Liver (tissue), 9 donors: Measurements from ENCODE around the gene THOC5. TPM values are rescaled to one million over a fixed set of nuclear protein-coding genes. Genes with fewer than 3 reads are reported as not detected.

ENCODE experiments used
- DNase-seq: peaks from one replicate; pipeline ENCODE4 v3.0.0-alpha.2; 2017; ENCODE audit warnings: low spot score
- H3K27ac ChIP-seq, 2 donors: one replicate each; pipeline ENCODE4 v1.7.0; 2013; ENCODE audit warnings: inconsistent platforms in 2 of 2, low read length in 2 of 2, control low read depth in 1 of 2, low read depth in 1 of 2, mild to moderate bottlenecking in 1 of 2
- H3K27me3 ChIP-seq, 4 donors: one replicate each; pipeline versions ENCODE4 v1.6.1 to v1.7.0; 2013; ENCODE audit warnings: low read length in 3 of 4, inconsistent platforms in 1 of 4, mild to moderate bottlenecking in 1 of 4, moderate library complexity in 1 of 4; ENCODE audit not compliant: control insufficient read depth in 4 of 4, insufficient read depth in 4 of 4
- H3K36me3 ChIP-seq, 4 donors: one replicate each; pipeline versions ENCODE4 v1.6.1 to v1.7.0; 2013; ENCODE audit warnings: low read length in 3 of 4, mild to moderate bottlenecking in 3 of 4, low read depth in 1 of 4, moderate library complexity in 1 of 4; ENCODE audit not compliant: control insufficient read depth in 4 of 4, insufficient read depth in 3 of 4
- H3K4me1 ChIP-seq, 4 donors: one replicate each; pipeline versions ENCODE4 v1.6.1 to v1.7.0; 2013; ENCODE audit warnings: low read length in 3 of 4, mild to moderate bottlenecking in 3 of 4, moderate library complexity in 1 of 4; ENCODE audit not compliant: control insufficient read depth in 4 of 4, insufficient read depth in 4 of 4
- H3K4me3 ChIP-seq, 3 donors: one replicate each; pipeline versions ENCODE4 v1.6.1 to v1.7.0; 2013; ENCODE audit warnings: low read length in 3 of 3, control low read depth in 1 of 3, low read depth in 1 of 3, mild to moderate bottlenecking in 1 of 3
- H3K9ac ChIP-seq, 2 donors: one replicate each; pipeline ENCODE4 v1.7.0; 2013; ENCODE audit warnings: low read length in 2 of 2, mild to moderate bottlenecking in 2 of 2, moderate library complexity in 2 of 2, control low read depth in 1 of 2, low read depth in 1 of 2
- H3K9me3 ChIP-seq, 4 donors: one replicate each; pipeline versions ENCODE4 v1.6.1 to v1.7.0; 2013; ENCODE audit warnings: low read length in 3 of 4; ENCODE audit not compliant: control insufficient read depth in 4 of 4
- GABPA ChIP-seq, 2 donors: IDR thresholded peaks in 1 of 2; conservative IDR thresholded peaks in 1 of 2; 2 replicates each; pipeline ENCODE4 v1.6.1; 2016; ENCODE audit warnings: antibody characterized with exemption in 2 of 2, mild to moderate bottlenecking in 1 of 2, moderate library complexity in 1 of 2
- HNF4G ChIP-seq: IDR thresholded peaks from 2 replicates; pipeline ENCODE4 v1.6.1; 2016; ENCODE audit warnings: antibody characterized with exemption
- NR2F2 ChIP-seq: IDR thresholded peaks from 2 replicates; pipeline ENCODE4 v1.6.1; 2016; ENCODE audit warnings: antibody characterized with exemption
- RAD21 ChIP-seq, 2 donors: IDR thresholded peaks; 2 replicates each; pipeline ENCODE4 v1.6.1; 2016; ENCODE audit warnings: antibody characterized with exemption in 2 of 2, mild to moderate bottlenecking in 2 of 2
- TAF1 ChIP-seq: conservative IDR thresholded peaks from 2 replicates; pipeline ENCODE4 v1.6.1; 2016; ENCODE audit warnings: antibody characterized with exemption, mild to moderate bottlenecking
- YY1 ChIP-seq: IDR thresholded peaks from 2 replicates; pipeline ENCODE4 v1.6.1; 2016; ENCODE audit warnings: antibody characterized with exemption, mild to moderate bottlenecking
- WGBS: extraction: QIAGEN DNeasy Blood & Tissue Kit; methylation state at CpG from one replicate; pipeline ENCODE4 v1.1.7; 2013; 5-methylcytosine and 5-hydroxymethylcytosine counted together
- polyA plus RNA-seq, 2 donors: library from polyadenylated mRNA; stranded (reverse) in 1 of 2; unstranded in 1 of 2; fragments of 200-250 nt in 1 of 2; fragments of >200 nt in 1 of 2; fragmentation: Nextera tagmentation in 1 of 2; extraction: Ambion mirVana in 1 of 2; gene quantifications; one replicate each; pipeline versions ENCODE4 v1.2.1 to v1.2.3, GENCODE V29; 2013 to 2015
- total RNA-seq, 2 donors: library from RNA; depleted of rRNA; stranded (reverse); fragments of >200 nt; gene quantifications; one replicate each; pipeline ENCODE4 v1.2.3, GENCODE V29; 2014
- TF ChIP-seq, protein P1 (sequence below): IDR thresholded peaks from 2 replicates; pipeline ENCODE4 v1.6.1; 2016; ENCODE audit warnings: antibody characterized with exemption
- TF ChIP-seq, protein P2 (sequence below): IDR thresholded peaks from 2 replicates; pipeline ENCODE4 v1.6.1; 2016; ENCODE audit warnings: antibody characterized with exemption, mild to moderate bottlenecking
- TF ChIP-seq, protein P3 (sequence below): IDR thresholded peaks from 2 replicates; pipeline ENCODE4 v1.6.1; 2016; ENCODE audit warnings: antibody characterized with exemption
- donor health status: healthy.
- donor health status: healthy.
- donor health status: healthy.
- donor health status: healthy.
- donor health status: healthy.

THOC5 gene
- total and polyA plus RNA-seq, 4 donors = 7.4 to 25.1 (median 14.5) TPM

DNA sequence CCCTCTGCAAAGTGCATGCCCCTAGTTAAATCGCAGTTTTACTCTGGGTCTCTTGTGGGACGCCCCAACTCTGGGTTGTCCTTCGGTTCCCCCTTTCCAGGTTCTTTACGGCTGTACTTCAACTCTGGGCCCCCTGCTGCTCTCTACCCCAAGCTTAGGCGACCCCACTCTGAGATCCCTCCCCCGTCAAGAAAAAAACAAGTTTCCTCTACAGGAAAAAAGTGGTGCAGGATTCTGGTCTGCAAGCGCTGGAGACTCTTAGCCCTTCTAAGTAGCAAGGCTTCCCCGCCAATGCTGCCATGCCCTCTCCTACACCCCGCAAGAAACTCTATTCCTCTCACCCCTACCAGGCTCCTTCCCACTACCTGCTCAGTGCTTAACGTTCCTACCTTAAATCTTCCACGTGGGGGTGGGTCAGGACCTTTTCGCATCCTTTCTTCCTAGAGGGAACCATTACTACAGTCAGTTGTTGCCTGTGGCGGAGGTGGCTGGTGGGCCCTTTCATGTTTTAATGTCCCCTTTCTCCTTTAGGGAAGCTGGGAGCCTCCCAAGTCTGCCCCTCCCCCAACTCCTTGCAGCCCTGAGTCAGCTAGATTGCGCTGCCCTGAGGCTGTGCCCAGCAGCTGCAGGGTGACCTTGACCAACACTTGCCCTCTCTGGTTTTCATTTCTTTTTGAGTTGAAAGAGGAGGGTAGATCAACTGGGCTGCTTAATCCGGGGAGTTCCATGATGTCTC is 72.1 kb downstream of the THOC5 start:
- peaks cover 9 to 18% (median 13%) of the 10 kb centered on the region in 4 donors for H3K4me1 ChIP-seq
- DNase-seq = no peak
- peak overlapping the region in 1 of 3 donors; percentile 19 for H3K4me3 ChIP-seq
- H3K9ac ChIP-seq = no peak overlapping the region
- no peaks in the 10 kb centered on the region for H3K36me3 ChIP-seq
- H3K9me3 ChIP-seq = peaks cover 0 to 2% (median 0%) of the 10 kb centered on the region in 4 donors
- H3K27me3 ChIP-seq = peaks cover 0 to 8% (median 3%) of the 10 kb centered on the region in 4 donors
- H3K27ac ChIP-seq = no peak overlapping the region
- WGBS = 25% methylated on average over 15 of the region's 15 CpGs
- TF ChIP-seq GABPA (IDR thresholded peaks at IDR 0.05 in 1 of 2, conservative IDR thresholded peaks at IDR 0.05 in 1 of 2) (no peak), NR2F2 (no peak)

DNA sequence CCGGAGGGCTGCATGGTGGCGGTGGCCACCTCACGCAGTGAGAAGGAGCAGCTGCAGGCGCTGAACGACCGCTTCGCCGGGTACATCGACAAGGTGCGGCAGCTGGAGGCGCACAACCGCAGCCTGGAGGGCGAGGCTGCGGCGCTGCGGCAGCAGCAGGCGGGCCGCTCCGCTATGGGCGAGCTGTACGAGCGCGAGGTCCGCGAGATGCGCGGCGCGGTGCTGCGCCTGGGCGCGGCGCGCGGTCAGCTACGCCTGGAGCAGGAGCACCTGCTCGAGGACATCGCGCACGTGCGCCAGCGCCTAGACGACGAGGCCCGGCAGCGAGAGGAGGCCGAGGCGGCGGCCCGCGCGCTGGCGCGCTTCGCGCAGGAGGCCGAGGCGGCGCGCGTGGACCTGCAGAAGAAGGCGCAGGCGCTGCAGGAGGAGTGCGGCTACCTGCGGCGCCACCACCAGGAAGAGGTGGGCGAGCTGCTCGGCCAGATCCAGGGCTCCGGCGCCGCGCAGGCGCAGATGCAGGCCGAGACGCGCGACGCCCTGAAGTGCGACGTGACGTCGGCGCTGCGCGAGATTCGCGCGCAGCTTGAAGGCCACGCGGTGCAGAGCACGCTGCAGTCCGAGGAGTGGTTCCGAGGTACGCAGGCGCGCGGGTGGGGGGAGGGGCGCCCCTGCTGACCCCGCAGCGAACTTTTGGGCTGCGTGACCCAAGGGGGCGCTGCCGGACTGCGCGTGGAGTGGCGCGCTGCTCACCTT is 72.9 kb downstream of the THOC5 start:
- peaks cover 9 to 18% (median 13%) of the 10 kb centered on the region in 4 donors for H3K4me1 ChIP-seq
- peaks cover 0 to 8% (median 3%) of the 10 kb centered on the region in 4 donors for H3K27me3 ChIP-seq
- TF ChIP-seq HNF4G (no peak), TAF1 (no peak), YY1 (no peak), RAD21 (IDR thresholded peaks at IDR 0.05) (peak in 1 of 2 donors; percentile 10)
- TF ChIP-seq, protein P1, sequence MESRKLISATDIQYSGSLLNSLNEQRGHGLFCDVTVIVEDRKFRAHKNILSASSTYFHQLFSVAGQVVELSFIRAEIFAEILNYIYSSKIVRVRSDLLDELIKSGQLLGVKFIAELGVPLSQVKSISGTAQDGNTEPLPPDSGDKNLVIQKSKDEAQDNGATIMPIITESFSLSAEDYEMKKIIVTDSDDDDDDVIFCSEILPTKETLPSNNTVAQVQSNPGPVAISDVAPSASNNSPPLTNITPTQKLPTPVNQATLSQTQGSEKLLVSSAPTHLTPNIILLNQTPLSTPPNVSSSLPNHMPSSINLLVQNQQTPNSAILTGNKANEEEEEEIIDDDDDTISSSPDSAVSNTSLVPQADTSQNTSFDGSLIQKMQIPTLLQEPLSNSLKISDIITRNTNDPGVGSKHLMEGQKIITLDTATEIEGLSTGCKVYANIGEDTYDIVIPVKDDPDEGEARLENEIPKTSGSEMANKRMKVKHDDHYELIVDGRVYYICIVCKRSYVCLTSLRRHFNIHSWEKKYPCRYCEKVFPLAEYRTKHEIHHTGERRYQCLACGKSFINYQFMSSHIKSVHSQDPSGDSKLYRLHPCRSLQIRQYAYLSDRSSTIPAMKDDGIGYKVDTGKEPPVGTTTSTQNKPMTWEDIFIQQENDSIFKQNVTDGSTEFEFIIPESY = no peak
- TF ChIP-seq, protein P2, sequence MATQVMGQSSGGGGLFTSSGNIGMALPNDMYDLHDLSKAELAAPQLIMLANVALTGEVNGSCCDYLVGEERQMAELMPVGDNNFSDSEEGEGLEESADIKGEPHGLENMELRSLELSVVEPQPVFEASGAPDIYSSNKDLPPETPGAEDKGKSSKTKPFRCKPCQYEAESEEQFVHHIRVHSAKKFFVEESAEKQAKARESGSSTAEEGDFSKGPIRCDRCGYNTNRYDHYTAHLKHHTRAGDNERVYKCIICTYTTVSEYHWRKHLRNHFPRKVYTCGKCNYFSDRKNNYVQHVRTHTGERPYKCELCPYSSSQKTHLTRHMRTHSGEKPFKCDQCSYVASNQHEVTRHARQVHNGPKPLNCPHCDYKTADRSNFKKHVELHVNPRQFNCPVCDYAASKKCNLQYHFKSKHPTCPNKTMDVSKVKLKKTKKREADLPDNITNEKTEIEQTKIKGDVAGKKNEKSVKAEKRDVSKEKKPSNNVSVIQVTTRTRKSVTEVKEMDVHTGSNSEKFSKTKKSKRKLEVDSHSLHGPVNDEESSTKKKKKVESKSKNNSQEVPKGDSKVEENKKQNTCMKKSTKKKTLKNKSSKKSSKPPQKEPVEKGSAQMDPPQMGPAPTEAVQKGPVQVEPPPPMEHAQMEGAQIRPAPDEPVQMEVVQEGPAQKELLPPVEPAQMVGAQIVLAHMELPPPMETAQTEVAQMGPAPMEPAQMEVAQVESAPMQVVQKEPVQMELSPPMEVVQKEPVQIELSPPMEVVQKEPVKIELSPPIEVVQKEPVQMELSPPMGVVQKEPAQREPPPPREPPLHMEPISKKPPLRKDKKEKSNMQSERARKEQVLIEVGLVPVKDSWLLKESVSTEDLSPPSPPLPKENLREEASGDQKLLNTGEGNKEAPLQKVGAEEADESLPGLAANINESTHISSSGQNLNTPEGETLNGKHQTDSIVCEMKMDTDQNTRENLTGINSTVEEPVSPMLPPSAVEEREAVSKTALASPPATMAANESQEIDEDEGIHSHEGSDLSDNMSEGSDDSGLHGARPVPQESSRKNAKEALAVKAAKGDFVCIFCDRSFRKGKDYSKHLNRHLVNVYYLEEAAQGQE = no peak
- TF ChIP-seq, protein P3, sequence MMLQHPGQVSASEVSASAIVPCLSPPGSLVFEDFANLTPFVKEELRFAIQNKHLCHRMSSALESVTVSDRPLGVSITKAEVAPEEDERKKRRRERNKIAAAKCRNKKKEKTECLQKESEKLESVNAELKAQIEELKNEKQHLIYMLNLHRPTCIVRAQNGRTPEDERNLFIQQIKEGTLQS = no peak
- no peak overlapping the region for H3K9ac ChIP-seq
- peaks cover 0 to 2% (median 0%) of the 10 kb centered on the region in 4 donors for H3K9me3 ChIP-seq
- DNase-seq = peak; percentile 49
- H3K27ac ChIP-seq = no peak overlapping the region
- 19% methylated on average over 107 of the region's 107 CpGs for WGBS
- H3K36me3 ChIP-seq = no peaks in the 10 kb centered on the region
- H3K4me3 ChIP-seq = peak overlapping the region in 1 of 3 donors; percentile 19

DNA sequence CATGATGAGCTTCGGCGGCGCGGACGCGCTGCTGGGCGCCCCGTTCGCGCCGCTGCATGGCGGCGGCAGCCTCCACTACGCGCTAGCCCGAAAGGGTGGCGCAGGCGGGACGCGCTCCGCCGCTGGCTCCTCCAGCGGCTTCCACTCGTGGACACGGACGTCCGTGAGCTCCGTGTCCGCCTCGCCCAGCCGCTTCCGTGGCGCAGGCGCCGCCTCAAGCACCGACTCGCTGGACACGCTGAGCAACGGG is 73.4 kb downstream of the THOC5 start:
- Histone ChIP-seq H3K9ac (no peak overlapping the region), H3K36me3 (no peaks in the 10 kb centered on the region), H3K9me3 (peaks cover 0 to 2% (median 0%) of the 10 kb centered on the region in 4 donors), H3K4me1 (peaks cover 9 to 18% (median 13%) of the 10 kb centered on the region in 4 donors), H3K27ac (no peak overlapping the region), H3K27me3 (peaks cover 0 to 8% (median 3%) of the 10 kb centered on the region in 4 donors), H3K4me3 (peak overlapping the region in 1 of 3 donors; percentile 19)
- TF ChIP-seq HNF4G = no peak
- WGBS = 6% methylated on average over 39 of the region's 39 CpGs
- DNase-seq = no peak
